PC-3 (cell line): ENCODE measurements around the gene ANGPTL4. TPM values are rescaled to one million over a fixed set of nuclear protein-coding genes. Genes with fewer than 3 reads are reported as not detected.
"Not testable (repeated sequence)": the region's sequence is repeated elsewhere in the genome, so short reads cannot be mapped to it uniquely, and the experiment has no call there.

Source experiments
- ATAC-seq: fragments of 200-7000 bp; cut with Tn5 transposase; 2 replicates; pipeline ENCODE4 v1.9.1; 2020; ENCODE audit warnings: mild to moderate bottlenecking, moderate library complexity
- BruUV-seq: library from RNA; stranded (reverse); fragments of 400-500 nt; replicated peaks from 2 replicates; lab custom pipeline; 2021; lab: Mats Ljungman, UMichigan
- CTCF ChIA-PET: fragments of 300-600 bp; sonication (Branson Sonifier 250); formaldehyde crosslinking; loops from one replicate; lab custom pipeline; 2022; ENCODE audit warnings: antibody characterized with exemption; lab: Charles Lee
- POLR2A ChIA-PET: fragments of 300-600 bp; sonication (Branson Sonifier 250); formaldehyde crosslinking; loops from one replicate; lab custom pipeline; 2022; ENCODE audit warnings: antibody characterized with exemption; ENCODE audit not compliant: unreplicated experiment; lab: Charles Lee
- DNase-seq: peaks from one replicate; pipeline ENCODE4 v3.0.0-alpha.2; 2015
- H2AFZ ChIP-seq: fragments of 300-600 bp; sonication (generic); 2 replicates; pipeline ENCODE4 v1.6.0; 2016; ENCODE audit warnings: antibody characterized with exemption, low read length
- H3F3A ChIP-seq: fragments of 300-600 bp; sonication (generic); one replicate; pipeline ENCODE4 v1.6.0; 2017; ENCODE audit warnings: antibody characterized with exemption, low read length, control low read depth, mild to moderate bottlenecking; ENCODE audit not compliant: unreplicated experiment
- H3K27ac ChIP-seq: fragments of 300-600 bp; sonication (generic); 2 replicates; pipeline ENCODE4 v1.5.1; 2016; ENCODE audit warnings: mild to moderate bottlenecking, low read length
- H3K27me3 ChIP-seq: fragments of 300-600 bp; sonication (generic); 2 replicates; pipeline ENCODE4 v1.6.1; 2016; ENCODE audit warnings: low read length, mixed read lengths
- H3K36me3 ChIP-seq: fragments of 300-600 bp; sonication (generic); 2 replicates; pipeline ENCODE4 v1.6.1; 2016; ENCODE audit warnings: low read depth, mixed run types, low read length, mixed read lengths
- H3K4me1 ChIP-seq: fragments of 300-600 bp; sonication (generic); 2 replicates; pipeline ENCODE4 v1.5.1; 2016; ENCODE audit warnings: low read length; ENCODE audit not compliant: insufficient read depth
- H3K4me2 ChIP-seq: fragments of 300-600 bp; sonication (generic); 2 replicates; pipeline ENCODE4 v1.6.0; 2016; ENCODE audit warnings: low read length
- H3K4me3 ChIP-seq: fragments of 300-600 bp; sonication (generic); 2 replicates; pipeline ENCODE4 v1.5.1; 2016; ENCODE audit warnings: mild to moderate bottlenecking, low read length, mixed read lengths
- H3K79me2 ChIP-seq: fragments of 300-600 bp; sonication (generic); 2 replicates; pipeline ENCODE4 v1.6.1; 2017; ENCODE audit warnings: low read length, mixed read lengths
- H3K9ac ChIP-seq: fragments of 300-600 bp; sonication (generic); 2 replicates; pipeline ENCODE4 v1.6.0; 2016; ENCODE audit warnings: mild to moderate bottlenecking, low read length
- H3K9me2 ChIP-seq: fragments of 300-600 bp; sonication (generic); replicated peaks from 2 replicates; pipeline ENCODE4 v1.6.1; 2016; ENCODE audit warnings: mixed run types, low read length, mixed read lengths
- H3K9me3 ChIP-seq: fragments of 300-600 bp; sonication (generic); 2 replicates; pipeline ENCODE4 v1.6.1; 2016; ENCODE audit warnings: low read length, mixed read lengths
- H4K20me1 ChIP-seq: fragments of 300-600 bp; sonication (generic); 2 replicates; pipeline ENCODE4 v1.6.1; 2016; ENCODE audit warnings: low read length, mixed read lengths
- EZH2 ChIP-seq: fragments of 300-600 bp; sonication (generic); IDR thresholded peaks from one replicate; pipeline ENCODE4 v1.6.1; 2017; ENCODE audit warnings: antibody characterized with exemption, mild to moderate bottlenecking, low read length; ENCODE audit not compliant: unreplicated experiment
- EZH2phosphoT487 ChIP-seq: fragments of 300-600 bp; sonication (generic); IDR thresholded peaks from 2 replicates; pipeline ENCODE4 v1.6.1; 2018; ENCODE audit warnings: mild to moderate bottlenecking, antibody characterized with exemption, low read length, borderline replicate concordance
- intact Hi-C: fragments of 100-400 bp; cut with micrococcal nuclease; formaldehyde crosslinking; loops from 2 replicates; pipeline ENCODE4 v1.9.0; 2023
- total RNA-seq: library from RNA; depleted of rRNA; stranded (reverse); fragments of >200 nt; gene quantifications from 2 replicates; pipeline ENCODE4 v1.2.3, GENCODE V29; 2014
- TF ChIP-seq, protein P1 (sequence below): fragments of 300-600 bp; sonication (generic); conservative IDR thresholded peaks from 2 replicates; pipeline ENCODE4 v1.5.1; 2017; ENCODE audit warnings: antibody characterized with exemption, low read depth, mild to moderate bottlenecking, low read length

ANGPTL4 gene
- total RNA-seq, 1 experiment from 2014 or later: 6.7 TPM

DNA sequence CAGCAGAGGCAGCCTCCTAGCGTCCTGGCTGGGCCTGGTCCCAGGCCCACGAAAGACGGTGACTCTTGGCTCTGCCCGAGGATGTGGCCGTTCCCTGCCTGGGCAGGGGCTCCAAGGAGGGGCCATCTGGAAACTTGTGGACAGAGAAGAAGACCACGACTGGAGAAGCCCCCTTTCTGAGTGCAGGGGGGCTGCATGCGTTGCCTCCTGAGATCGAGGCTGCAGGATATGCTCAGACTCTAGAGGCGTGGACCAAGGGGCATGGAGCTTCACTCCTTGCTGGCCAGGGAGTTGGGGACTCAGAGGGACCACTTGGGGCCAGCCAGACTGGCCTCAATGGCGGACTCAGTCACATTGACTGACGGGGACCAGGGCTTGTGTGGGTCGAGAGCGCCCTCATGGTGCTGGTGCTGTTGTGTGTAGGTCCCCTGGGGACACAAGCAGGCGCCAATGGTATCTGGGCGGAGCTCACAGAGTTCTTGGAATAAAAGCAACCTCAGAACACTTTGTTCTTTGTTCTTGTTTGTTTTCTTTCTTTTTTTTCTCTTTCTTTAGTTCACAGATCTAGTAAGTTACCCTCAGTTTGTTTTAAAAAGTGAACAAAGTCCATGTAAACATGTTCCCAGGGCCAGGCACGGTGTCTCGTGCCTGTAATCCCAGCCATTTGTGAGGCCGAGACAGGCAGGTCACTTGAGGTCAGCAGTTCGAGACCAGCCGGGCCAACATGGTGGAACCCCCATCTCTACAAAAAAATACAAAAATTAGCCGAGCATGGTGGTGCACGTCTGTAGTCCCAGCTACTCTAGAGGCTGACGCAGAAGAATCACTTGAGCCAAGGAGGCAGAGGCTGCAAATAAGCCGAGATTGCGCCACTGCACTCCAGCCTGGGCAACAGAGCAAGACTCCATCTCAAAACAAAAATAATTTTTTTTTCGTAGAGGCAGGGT lies 10.2 kb downstream of the ANGPTL4 start:
- Histone ChIP-seq H3K27me3 (no peaks in the 10 kb centered on the region), H3K9me3 (no peaks in the 10 kb centered on the region), H3K27ac (no peak overlapping the region), H3K36me3 (no peaks in the 10 kb centered on the region), H3K9ac (no peak overlapping the region), H3K4me2 (no peak overlapping the region), H3F3A (no peaks in the 10 kb centered on the region), H4K20me1 (no peaks in the 10 kb centered on the region), H3K4me1 (no peaks in the 10 kb centered on the region), H3K4me3 (no peak overlapping the region), H3K9me2 (no peaks in the 10 kb centered on the region), H3K79me2 (no peaks in the 10 kb centered on the region), H2AFZ (no peak overlapping the region)
- ChIA-PET POLR2A (no interaction called here), CTCF (no interaction called here)
- TF ChIP-seq, protein P1, sequence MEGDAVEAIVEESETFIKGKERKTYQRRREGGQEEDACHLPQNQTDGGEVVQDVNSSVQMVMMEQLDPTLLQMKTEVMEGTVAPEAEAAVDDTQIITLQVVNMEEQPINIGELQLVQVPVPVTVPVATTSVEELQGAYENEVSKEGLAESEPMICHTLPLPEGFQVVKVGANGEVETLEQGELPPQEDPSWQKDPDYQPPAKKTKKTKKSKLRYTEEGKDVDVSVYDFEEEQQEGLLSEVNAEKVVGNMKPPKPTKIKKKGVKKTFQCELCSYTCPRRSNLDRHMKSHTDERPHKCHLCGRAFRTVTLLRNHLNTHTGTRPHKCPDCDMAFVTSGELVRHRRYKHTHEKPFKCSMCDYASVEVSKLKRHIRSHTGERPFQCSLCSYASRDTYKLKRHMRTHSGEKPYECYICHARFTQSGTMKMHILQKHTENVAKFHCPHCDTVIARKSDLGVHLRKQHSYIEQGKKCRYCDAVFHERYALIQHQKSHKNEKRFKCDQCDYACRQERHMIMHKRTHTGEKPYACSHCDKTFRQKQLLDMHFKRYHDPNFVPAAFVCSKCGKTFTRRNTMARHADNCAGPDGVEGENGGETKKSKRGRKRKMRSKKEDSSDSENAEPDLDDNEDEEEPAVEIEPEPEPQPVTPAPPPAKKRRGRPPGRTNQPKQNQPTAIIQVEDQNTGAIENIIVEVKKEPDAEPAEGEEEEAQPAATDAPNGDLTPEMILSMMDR: peak; percentile 18; the same call in 1 of the 2 replicates
- no peak for TF ChIP-seq EZH2
- no peak for TF ChIP-seq EZH2phosphoT487
- DNase-seq: no peak
- intact Hi-C loops: no loop called here
- ATAC-seq: no peak
- BruUV-seq: no TSS peak

DNA sequence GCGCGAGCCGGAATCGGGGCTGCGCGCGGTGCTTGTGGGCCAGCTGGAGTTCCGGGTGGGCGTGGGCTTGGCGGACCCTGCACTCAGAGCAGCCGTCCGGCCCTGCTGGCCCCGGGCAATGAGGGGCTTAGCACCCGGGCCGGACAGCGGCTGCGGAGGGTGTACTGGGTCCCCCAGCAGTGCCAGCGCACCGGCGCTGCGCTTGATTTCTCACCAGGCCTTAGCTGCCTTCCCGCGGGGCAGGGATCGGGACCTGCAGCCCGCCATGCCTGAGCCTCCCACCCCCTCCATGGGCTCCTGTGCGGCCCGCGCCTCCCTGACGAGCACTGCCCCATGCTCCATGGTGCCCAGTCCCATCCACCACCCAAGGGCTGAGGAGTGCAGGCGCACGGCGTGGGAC lies 11.8 kb downstream of the ANGPTL4 start:
- ATAC-seq, H3K4me2 ChIP-seq, DNase-seq, H3F3A ChIP-seq, H3K36me3 ChIP-seq, H3K79me2 ChIP-seq, CTCF ChIA-PET, H3K9me2 ChIP-seq, H3K9me3 ChIP-seq, H4K20me1 ChIP-seq, H3K27ac ChIP-seq, BruUV-seq, POLR2A ChIA-PET, H3K9ac ChIP-seq, H2AFZ ChIP-seq, intact Hi-C loops, H3K27me3 ChIP-seq, H3K4me1 ChIP-seq, H3K4me3 ChIP-seq: not testable (repeated sequence)

DNA sequence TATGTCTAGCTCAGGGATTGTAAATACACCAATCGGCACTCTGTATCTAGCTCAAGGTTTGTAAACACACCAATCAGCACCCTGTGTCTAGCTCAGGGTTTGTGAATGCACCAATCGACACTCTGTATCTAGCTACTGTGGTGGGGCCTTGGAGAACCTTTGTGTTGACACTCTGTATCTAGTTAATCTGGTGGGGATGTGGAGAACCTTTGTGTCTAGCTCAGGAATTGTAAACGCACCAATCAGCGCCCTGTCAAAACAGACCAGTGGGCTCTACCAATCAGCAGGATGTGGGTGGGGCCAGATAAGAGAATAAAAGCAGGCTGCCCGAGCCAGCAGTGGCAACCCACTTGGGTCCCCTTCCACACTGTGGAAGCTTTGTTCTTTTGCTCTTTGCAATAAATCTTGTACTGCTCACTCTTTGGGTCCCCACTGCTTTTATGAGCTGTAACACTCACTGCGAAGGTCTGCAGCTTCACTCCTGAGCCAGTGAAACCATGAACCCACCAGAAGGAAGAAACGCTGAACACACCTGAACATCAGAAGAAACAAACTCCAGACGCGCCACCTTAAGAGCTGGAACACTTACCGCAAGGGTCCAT lies 12.5 kb downstream of the ANGPTL4 start:
- H3K27me3 ChIP-seq, intact Hi-C loops, H3F3A ChIP-seq, H3K79me2 ChIP-seq, H3K27ac ChIP-seq, ATAC-seq, H3K4me1 ChIP-seq, POLR2A ChIA-PET, H3K4me2 ChIP-seq, DNase-seq, CTCF ChIA-PET, H3K4me3 ChIP-seq, H4K20me1 ChIP-seq, H3K9me3 ChIP-seq, H3K36me3 ChIP-seq, H2AFZ ChIP-seq, BruUV-seq, H3K9me2 ChIP-seq, H3K9ac ChIP-seq: not testable (repeated sequence)
